OCI-LY7 (cell line): ENCODE measurements around the gene DGLUCY. TPM values are rescaled to one million over a fixed set of nuclear protein-coding genes. Genes with fewer than 3 reads are reported as not detected.

Source experiments
- BruUV-seq: library from RNA; stranded (reverse); fragments of 400-500 nt; replicated peaks from 2 replicates; lab custom pipeline; 2021; lab: Mats Ljungman, UMichigan
- CTCF ChIA-PET: fragments of 300-600 bp; sonication (Branson Sonifier 250); formaldehyde crosslinking; loops from one replicate; lab custom pipeline; 2022; ENCODE audit warnings: antibody characterized with exemption; ENCODE audit not compliant: unreplicated experiment; lab: Charles Lee
- POLR2A ChIA-PET: fragments of 300-600 bp; sonication (Branson Sonifier 250); formaldehyde crosslinking; loops from one replicate; lab custom pipeline; 2022; ENCODE audit warnings: antibody characterized with exemption; lab: Charles Lee
- DNase-seq: peaks from one replicate; pipeline ENCODE4 v3.0.0-alpha.2; 2015; ENCODE audit warnings: low spot score
- H2AFZ ChIP-seq: fragments of 200-600 bp; sonication (generic), shearing (Covaris generic); 2 replicates; pipeline ENCODE4 v1.6.1; 2014; ENCODE audit warnings: mild to moderate bottlenecking, antibody characterized with exemption, low read length, moderate library complexity
- H3K27ac ChIP-seq: fragments of 200-600 bp; sonication (generic); 2 replicates; pipeline ENCODE4 v1.5.1; 2014; ENCODE audit warnings: mixed run types, low read depth, mild to moderate bottlenecking, moderate library complexity, low read length, inconsistent platforms; ENCODE audit not compliant: poor library complexity, severe bottlenecking
- H3K36me3 ChIP-seq: fragments of 200-600 bp; sonication (generic); 2 replicates; pipeline ENCODE4 v1.6.1; 2014; ENCODE audit warnings: mild to moderate bottlenecking, antibody characterized with exemption, low read length, moderate library complexity, mixed read lengths; ENCODE audit not compliant: insufficient read depth
- H3K4me1 ChIP-seq: fragments of 200-600 bp; sonication (generic); 2 replicates; pipeline ENCODE4 v1.5.1; 2014; ENCODE audit warnings: mild to moderate bottlenecking, low read length; ENCODE audit not compliant: insufficient read depth, poor library complexity, severe bottlenecking
- H3K4me2 ChIP-seq: fragments of 200-600 bp; sonication (generic); 2 replicates; pipeline ENCODE4 v1.6.1; 2014; ENCODE audit warnings: mild to moderate bottlenecking, low read length
- H3K4me3 ChIP-seq: fragments of 200-600 bp; sonication (generic); 2 replicates; pipeline ENCODE4 v1.5.1; 2014; ENCODE audit warnings: mild to moderate bottlenecking, low read depth, low read length; ENCODE audit not compliant: poor library complexity, severe bottlenecking
- H3K79me2 ChIP-seq: fragments of 200-600 bp; sonication (generic); 2 replicates; pipeline ENCODE4 v1.6.1; 2016; ENCODE audit warnings: low read depth, mild to moderate bottlenecking, low read length, moderate library complexity, mixed read lengths; ENCODE audit not compliant: insufficient read depth
- H3K9me2 ChIP-seq: fragments of 200-600 bp; sonication (generic); 2 replicates; pipeline ENCODE4 v1.6.1; 2016; ENCODE audit warnings: mild to moderate bottlenecking, low read length, mixed read lengths; ENCODE audit not compliant: insufficient read depth
- H3K9me3 ChIP-seq: fragments of 200-600 bp; sonication (generic); 2 replicates; pipeline ENCODE4 v1.6.1; 2014; ENCODE audit warnings: mild to moderate bottlenecking, mixed run types, low read length, mixed read lengths
- H4K20me1 ChIP-seq: fragments of 200-600 bp; sonication (generic); 2 replicates; pipeline ENCODE4 v1.6.1; 2014; ENCODE audit warnings: mild to moderate bottlenecking, antibody characterized with exemption, low read length, moderate library complexity, mixed read lengths; ENCODE audit not compliant: insufficient read depth
- EZH2phosphoT487 ChIP-seq: fragments of 200-600 bp; sonication (generic); IDR thresholded peaks from 2 replicates; pipeline ENCODE4 v1.6.1; 2018; ENCODE audit warnings: low read depth, borderline replicate concordance, mild to moderate bottlenecking, mixed run types, antibody characterized with exemption, low read length, moderate library complexity, mixed read lengths
- intact Hi-C: fragments of 100-400 bp; cut with micrococcal nuclease; formaldehyde crosslinking; loops from one replicate; pipeline ENCODE4 v1.10.0; 2022; ENCODE audit not compliant: unreplicated experiment
- total RNA-seq, 2 experiments: library from RNA; depleted of rRNA in 1 of 2; stranded (reverse); fragments of >200 nt in 1 of 2; shearing (Covaris generic) in 1 of 2; gene quantifications; 2 replicates each; pipeline ENCODE4 v1.2.3, GENCODE V29; 2014 to 2022
- TF ChIP-seq, protein P1 (sequence below): fragments of 200-600 bp; sonication (generic); conservative IDR thresholded peaks from 2 replicates; pipeline ENCODE4 v1.5.1; 2014; ENCODE audit warnings: mild to moderate bottlenecking, antibody characterized with exemption, low read length, moderate library complexity, mixed read lengths

The DGLUCY gene
- total RNA-seq, 2 experiments from 2014 or later: 37.6 to 56.8 TPM

GRCh38 chr14:91075553-91075952, 38.3 kb upstream of the DGLUCY start:
- CTCF ChIA-PET: no interaction called here
- H2AFZ ChIP-seq: no peak overlapping the region
- TF ChIP-seq, protein P1, sequence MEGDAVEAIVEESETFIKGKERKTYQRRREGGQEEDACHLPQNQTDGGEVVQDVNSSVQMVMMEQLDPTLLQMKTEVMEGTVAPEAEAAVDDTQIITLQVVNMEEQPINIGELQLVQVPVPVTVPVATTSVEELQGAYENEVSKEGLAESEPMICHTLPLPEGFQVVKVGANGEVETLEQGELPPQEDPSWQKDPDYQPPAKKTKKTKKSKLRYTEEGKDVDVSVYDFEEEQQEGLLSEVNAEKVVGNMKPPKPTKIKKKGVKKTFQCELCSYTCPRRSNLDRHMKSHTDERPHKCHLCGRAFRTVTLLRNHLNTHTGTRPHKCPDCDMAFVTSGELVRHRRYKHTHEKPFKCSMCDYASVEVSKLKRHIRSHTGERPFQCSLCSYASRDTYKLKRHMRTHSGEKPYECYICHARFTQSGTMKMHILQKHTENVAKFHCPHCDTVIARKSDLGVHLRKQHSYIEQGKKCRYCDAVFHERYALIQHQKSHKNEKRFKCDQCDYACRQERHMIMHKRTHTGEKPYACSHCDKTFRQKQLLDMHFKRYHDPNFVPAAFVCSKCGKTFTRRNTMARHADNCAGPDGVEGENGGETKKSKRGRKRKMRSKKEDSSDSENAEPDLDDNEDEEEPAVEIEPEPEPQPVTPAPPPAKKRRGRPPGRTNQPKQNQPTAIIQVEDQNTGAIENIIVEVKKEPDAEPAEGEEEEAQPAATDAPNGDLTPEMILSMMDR: no peak
- TF ChIP-seq EZH2phosphoT487: no peak
- H3K27ac ChIP-seq: no peak overlapping the region
- H3K4me3 ChIP-seq: no peak overlapping the region
- H3K4me1 ChIP-seq: peaks cover 8% of the 10 kb centered on the region
- no peaks in the 10 kb centered on the region for H3K9me2 ChIP-seq
- H3K79me2 ChIP-seq: no peaks in the 10 kb centered on the region
- no peaks in the 10 kb centered on the region for H4K20me1 ChIP-seq
- no peak for DNase-seq
- POLR2A ChIA-PET: no interaction called here
- no peaks in the 10 kb centered on the region for H3K36me3 ChIP-seq
- BruUV-seq: no TSS peak
- no peak overlapping the region for H3K4me2 ChIP-seq
- intact Hi-C loops: no loop called here
- no peaks in the 10 kb centered on the region for H3K9me3 ChIP-seq

- Histone ChIP-seq H4K20me1 (no peaks in the 10 kb centered on the region), H3K4me1 (no peaks in the 10 kb centered on the region), H3K27ac (no peak overlapping the region), H3K9me3 (no peaks in the 10 kb centered on the region), H2AFZ (no peak overlapping the region), H3K9me2 (no peaks in the 10 kb centered on the region), H3K4me2 (no peak overlapping the region), H3K79me2 (no peaks in the 10 kb centered on the region), H3K36me3 (no peaks in the 10 kb centered on the region), H3K4me3 (no peak overlapping the region)
- ChIA-PET CTCF (no interaction called here), POLR2A (interaction anchor here (0.7 to 0.9 kb wide), 2 partner anchors 19 to 40 kb away, joined by 3 to 4 read pairs; no protein-coding TSS in a partner anchor)
- intact Hi-C loops: no loop called here
- no TSS peak for BruUV-seq
- TF ChIP-seq EZH2phosphoT487: no peak
- TF ChIP-seq, protein P1: no peak
- no peak for DNase-seq
These were observed 35.7 kb upstream of the DGLUCY start for GRCh38 chr14:91078095-91078737.

DNA sequence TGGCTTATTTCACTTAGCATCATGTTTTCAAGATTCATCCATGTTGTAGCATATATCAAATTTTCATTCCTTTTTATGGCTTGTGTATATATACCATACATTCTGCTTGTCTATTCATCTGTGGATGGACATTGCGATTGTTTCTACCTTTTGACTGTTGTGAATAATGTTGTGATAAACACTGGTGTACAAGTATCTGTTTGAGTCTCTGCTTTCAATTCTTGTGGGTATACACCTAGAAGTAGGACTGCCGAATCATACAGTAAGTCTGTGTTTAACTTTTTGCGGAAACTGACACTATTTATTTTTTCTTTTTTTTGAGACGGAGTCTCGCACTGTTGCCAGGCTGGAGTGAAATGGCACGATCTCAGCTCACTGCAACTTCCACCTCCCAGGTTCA, 33.8 kb upstream of the DGLUCY start:
- no peaks in the 10 kb centered on the region for H3K79me2 ChIP-seq
- no peaks in the 10 kb centered on the region for H3K9me2 ChIP-seq
- no peaks in the 10 kb centered on the region for H3K9me3 ChIP-seq
- no peaks in the 10 kb centered on the region for H3K4me1 ChIP-seq
- no peak overlapping the region for H3K4me3 ChIP-seq
- H4K20me1 ChIP-seq: no peaks in the 10 kb centered on the region
- no peaks in the 10 kb centered on the region for H3K36me3 ChIP-seq
- TF ChIP-seq, protein P1: no peak
- TF ChIP-seq EZH2phosphoT487: no peak
- H2AFZ ChIP-seq: no peak overlapping the region
- POLR2A ChIA-PET: interaction anchor here (0.5 to 1.0 kb wide), 3 partner anchors 14 to 82 kb away, joined by 3 to 4 read pairs (median 3); no protein-coding TSS in a partner anchor
- no peak for DNase-seq
- CTCF ChIA-PET: no interaction called here
- H3K27ac ChIP-seq: no peak overlapping the region
- H3K4me2 ChIP-seq: no peak overlapping the region
- no TSS peak for BruUV-seq
- intact Hi-C loops: no loop called here
